RCC 7860 (cell line): ENCODE measurements around the gene LY6G5C.
A peak's percentile ranks its signal among the peaks of the same experiment; 100 is the strongest.
"Not testable (repeated sequence)": the region's sequence is repeated elsewhere in the genome, so short reads cannot be mapped to it uniquely, and the experiment has no call there.

Source experiments
- DNase-seq: peaks from one replicate; pipeline ENCODE4 v3.0.0-alpha.2; 2015; ENCODE audit warnings: low spot score
- FAIRE-seq: peaks from 2 replicates; lab custom pipeline; 2012; peaks lifted over from hg19 to GRCh38; lab: Jason Lieb, UNC

LY6G5C gene

GRCh38 chr6:31715022-31715958 is 34.4 kb upstream of the LY6G5C start, which contains the start of gene LY6G6D:
Gene LY6G6D (plus strand): TSS chr6:31715348. CDS start chr6:31715356, 8 bp downstream.
- DNase-seq (no peak), FAIRE-seq (no peak)

- FAIRE-seq = no peak
Measured at GRCh38 chr6:31713991-31714684, 33.3 kb upstream of the LY6G5C start.

GRCh38 chr6:31713465-31713864 is 32.6 kb upstream of the LY6G5C start:
- FAIRE-seq = no peak
- DNase-seq = no peak

More at GRCh38 chr6:31713991-31714684, 33.3 kb upstream of the LY6G5C start:
- DNase-seq = no peak

GRCh38 chr6:31712296-31712695 is 31.4 kb upstream of the LY6G5C start:
- FAIRE-seq = no peak
- no peak for DNase-seq

GRCh38 chr6:31711233-31711632 is 30.4 kb upstream of the LY6G5C start:
- no peak for FAIRE-seq
- DNase-seq = no peak

- DNase-seq = no peak
Measured at GRCh38 chr6:31710523-31711219, 29.8 kb upstream of the LY6G5C start.

GRCh38 chr6:31709157-31709556 is 28.3 kb upstream of the LY6G5C start:
- not testable (repeated sequence) for FAIRE-seq, DNase-seq

More at GRCh38 chr6:31710523-31711219, 29.8 kb upstream of the LY6G5C start:
- no peak for FAIRE-seq

GRCh38 chr6:31708224-31708623 is 27.4 kb upstream of the LY6G5C start:
- no peak for FAIRE-seq
- DNase-seq = no peak

- DNase-seq = no peak
- no peak for FAIRE-seq
Measured at GRCh38 chr6:31707701-31708100, 26.8 kb upstream of the LY6G5C start.

GRCh38 chr6:31706599-31706998 is 25.7 kb upstream of the LY6G5C start, which contains the start of gene LY6G6F:
Gene LY6G6F (plus strand): TSS chr6:31706866. CDS start chr6:31706907, 41 bp downstream.
- FAIRE-seq (no peak), DNase-seq (no peak)

GRCh38 chr6:31705931-31706330 is 25.1 kb upstream of the LY6G5C start:
- no peak for FAIRE-seq
- no peak for DNase-seq

GRCh38 chr6:31702819-31703716 is 22.2 kb upstream of the LY6G5C start, which contains the start of gene ABHD16A:
Gene ABHD16A (minus strand): TSS chr6:31703324. CDS start chr6:31703281, 43 bp downstream.
- FAIRE-seq = peak; percentile 67
- DNase-seq = peak; percentile 89

GRCh38 chr6:31702405-31702818 is 21.5 kb upstream of the LY6G5C start:
- FAIRE-seq (no peak), DNase-seq (no peak)

- DNase-seq = no peak
- no peak for FAIRE-seq
Measured at GRCh38 chr6:31701666-31702404, 21.0 kb upstream of the LY6G5C start.

GRCh38 chr6:31700740-31701401 is 20.0 kb upstream of the LY6G5C start:
- FAIRE-seq (no peak), DNase-seq (no peak)

- DNase-seq (no peak), FAIRE-seq (no peak)
Measured at GRCh38 chr6:31697555-31697954, 16.7 kb upstream of the LY6G5C start.

GRCh38 chr6:31693535-31693934 is 12.7 kb upstream of the LY6G5C start:
- DNase-seq (no peak), FAIRE-seq (no peak)

GRCh38 chr6:31692886-31693285 is 12.0 kb upstream of the LY6G5C start:
- FAIRE-seq = no peak
- DNase-seq = no peak

GRCh38 chr6:31692353-31692752 is 11.5 kb upstream of the LY6G5C start:
- FAIRE-seq = no peak
- DNase-seq = no peak
